NOMO-1 (cell line): ENCODE data around the gene IL11.
"Not testable (repeated sequence)": the region's sequence is repeated elsewhere in the genome, so short reads cannot be mapped to it uniquely, and the experiment has no call there.

ENCODE experiments used
- DNase-seq, 2 experiments: peaks; one replicate each; lab custom pipeline; 2025; ENCODE audit not compliant: unreplicated experiment in 2 of 2; lab: John Stamatoyannopoulos, UW

IL11 gene

GRCh38 chr19:55370305-55370988 is at the start of gene IL11:
TSS of gene IL11 (minus strand) at chr19:55370463. CDS start at chr19:55370310, 153 bp downstream.
- DNase-seq = no peak

GRCh38 chr19:55419624-55420236 is 49.5 kb upstream of the IL11 start:
- DNase-seq = no peak

GRCh38 chr19:55419103-55419502 is 48.8 kb upstream of the IL11 start:
- no peak for DNase-seq

- peak; percentile 53 to 65 for DNase-seq
These were observed 47.9 kb upstream of the IL11 start for GRCh38 chr19:55418185-55418584.

GRCh38 chr19:55410168-55410567 is 39.9 kb upstream of the IL11 start:
- DNase-seq = no peak

- DNase-seq = not testable (repeated sequence)
These were observed 38.9 kb upstream of the IL11 start for GRCh38 chr19:55409179-55409578.

GRCh38 chr19:55408533-55408872 is 38.2 kb upstream of the IL11 start:
- no peak for DNase-seq

GRCh38 chr19:55407800-55408532 is 37.7 kb upstream of the IL11 start:
- peak; percentile 99 for DNase-seq

GRCh38 chr19:55407550-55407799 is 37.2 kb upstream of the IL11 start, which contains the start of gene UBE2S:
TSS of gene UBE2S (minus strand) at chr19:55407788. CDS start at chr19:55407589, 199 bp downstream.
- not testable (repeated sequence) for DNase-seq

GRCh38 chr19:55406826-55407549 is 36.7 kb upstream of the IL11 start:
- DNase-seq = peak in 1 of 2 experiments; percentile 22

GRCh38 chr19:55406091-55406825 is 36.0 kb upstream of the IL11 start:
- DNase-seq = peak in 1 of 2 experiments; percentile 36

- DNase-seq = no peak
These were observed 35.4 kb upstream of the IL11 start for GRCh38 chr19:55405638-55406037.

- DNase-seq = no peak
These were observed 32.2 kb upstream of the IL11 start for GRCh38 chr19:55402509-55402908.

GRCh38 chr19:55401390-55401789 is 31.1 kb upstream of the IL11 start:
- not testable (repeated sequence) for DNase-seq

GRCh38 chr19:55400281-55401087 is 30.2 kb upstream of the IL11 start:
- DNase-seq = no peak

GRCh38 chr19:55398200-55398925 is 28.1 kb upstream of the IL11 start:
- peak; percentile 42 to 82 for DNase-seq

GRCh38 chr19:55392820-55393761 is 22.8 kb upstream of the IL11 start:
- DNase-seq = no peak
